ENCODE data around the gene MYL11.

GRCh38 chr16:30406795-30407101, 32.1 kb downstream of the MYL11 start:
- TF ChIP-seq CTCF (conservative IDR thresholded peaks at IDR 0.05) (no peak), EZH2 (IDR thresholded peaks at IDR 0.05; ENCODE audit: low read depth) (no peak)
